Measurements from ENCODE around the gene ANKS1B. TPM values are rescaled to one million over a fixed set of nuclear protein-coding genes. Genes with fewer than 3 reads are reported as not detected.
"Not testable (repeated sequence)": the region's sequence is repeated elsewhere in the genome, so short reads cannot be mapped to it uniquely, and the experiment has no call there.

ANKS1B gene
- total RNA-seq, 1 donor from 2014 or later, result 0.86 TPM

GRCh38 chr12:98840325-98840724, 1144.4 kb downstream of the ANKS1B start:
- intact Hi-C loops (cut with micrococcal nuclease), result no loop called here

- intact Hi-C loops (cut with micrococcal nuclease), result no loop called here
Measured at GRCh38 chr12:98838231-98838647, 1146.5 kb downstream of the ANKS1B start.

GRCh38 chr12:98837134-98837752, 1147.5 kb downstream of the ANKS1B start:
- intact Hi-C loops (cut with micrococcal nuclease), result not testable (repeated sequence)

- intact Hi-C loops (cut with micrococcal nuclease), result no loop called here
Measured at GRCh38 chr12:98830657-98831056, 1154.1 kb downstream of the ANKS1B start.

GRCh38 chr12:98828802-98829600, 1155.7 kb downstream of the ANKS1B start:
- intact Hi-C loops (cut with micrococcal nuclease), result no loop called here

- intact Hi-C loops (cut with micrococcal nuclease), result no loop called here
Measured at GRCh38 chr12:98823012-98823411, 1161.7 kb downstream of the ANKS1B start.

- intact Hi-C loops (cut with micrococcal nuclease), result no loop called here
Measured at GRCh38 chr12:98821866-98822265, 1162.9 kb downstream of the ANKS1B start.

GRCh38 chr12:98821232-98821631, 1163.5 kb downstream of the ANKS1B start:
- intact Hi-C loops (cut with micrococcal nuclease), result no loop called here

- intact Hi-C loops (cut with micrococcal nuclease), result no loop called here
Measured at GRCh38 chr12:98819821-98820404, 1164.8 kb downstream of the ANKS1B start.

- intact Hi-C loops (cut with micrococcal nuclease), result no loop called here
Measured at GRCh38 chr12:98819071-98819470, 1165.7 kb downstream of the ANKS1B start.

- intact Hi-C loops (cut with micrococcal nuclease), result no loop called here
Measured at GRCh38 chr12:98818239-98818638, 1166.5 kb downstream of the ANKS1B start.

- intact Hi-C loops (cut with micrococcal nuclease), result no loop called here
Measured at GRCh38 chr12:98817742-98818141, 1167.0 kb downstream of the ANKS1B start.

GRCh38 chr12:98816720-98817119, 1168.0 kb downstream of the ANKS1B start:
- intact Hi-C loops (cut with micrococcal nuclease), result no loop called here

- intact Hi-C loops (cut with micrococcal nuclease), result no loop called here
Measured at GRCh38 chr12:98814254-98814653, 1170.5 kb downstream of the ANKS1B start.

- intact Hi-C loops (cut with micrococcal nuclease), result no loop called here
Measured at GRCh38 chr12:98812225-98812624, 1172.5 kb downstream of the ANKS1B start.

- intact Hi-C loops (cut with micrococcal nuclease), result no loop called here
Measured at GRCh38 chr12:98808243-98808875, 1176.4 kb downstream of the ANKS1B start.

GRCh38 chr12:98807187-98807586, 1177.5 kb downstream of the ANKS1B start:
- intact Hi-C loops (cut with micrococcal nuclease), result no loop called here

GRCh38 chr12:98803468-98804209, 1181.1 kb downstream of the ANKS1B start:
- intact Hi-C loops (cut with micrococcal nuclease), result no loop called here

- intact Hi-C loops (cut with micrococcal nuclease), result no loop called here
Measured at GRCh38 chr12:98799822-98800221, 1184.9 kb downstream of the ANKS1B start.

GRCh38 chr12:98799146-98799810, 1185.5 kb downstream of the ANKS1B start:
- intact Hi-C loops (cut with micrococcal nuclease), result no loop called here

- intact Hi-C loops (cut with micrococcal nuclease), result no loop called here
Measured at GRCh38 chr12:98797200-98797599, 1187.5 kb downstream of the ANKS1B start.

All from T-helper 2 cell treated with Interferon-gamma antibody and Interleukin-4, amounts not matched to agents 100 ng/mL and 5 ng/mL, for 36 hours (primary cell).